Measurements from ENCODE around the gene LRRC4C.

LRRC4C gene

GRCh38 chr11:40119661-40120060 lies 1339.8 kb downstream of the LRRC4C start:
- no peak for TF ChIP-seq CTCF (conservative IDR thresholded peaks at IDR 0.05)
- no peak overlapping the region for H3K27ac ChIP-seq

GRCh38 chr11:40118780-40119179 lies 1340.7 kb downstream of the LRRC4C start:
- TF ChIP-seq CTCF (conservative IDR thresholded peaks at IDR 0.05) = no peak

GRCh38 chr11:40118026-40118425 lies 1341.4 kb downstream of the LRRC4C start:
- no peak for TF ChIP-seq CTCF (conservative IDR thresholded peaks at IDR 0.05)
- H3K27ac ChIP-seq = no peak overlapping the region

More at GRCh38 chr11:40118780-40119179, 1340.7 kb downstream of the LRRC4C start:
- H3K27ac ChIP-seq = no peak overlapping the region

- TF ChIP-seq CTCF (conservative IDR thresholded peaks at IDR 0.05) = no peak
- H3K27ac ChIP-seq = no peak overlapping the region
Measured at GRCh38 chr11:40104941-40105550, 1354.4 kb downstream of the LRRC4C start.

GRCh38 chr11:40100781-40101180 lies 1358.7 kb downstream of the LRRC4C start:
- H3K27ac ChIP-seq = no peak overlapping the region
- TF ChIP-seq CTCF (conservative IDR thresholded peaks at IDR 0.05) = no peak

- H3K27ac ChIP-seq = no peak overlapping the region
- no peak for TF ChIP-seq CTCF (conservative IDR thresholded peaks at IDR 0.05)
Measured at GRCh38 chr11:40100162-40100553, 1359.3 kb downstream of the LRRC4C start.

- no peak for TF ChIP-seq CTCF (conservative IDR thresholded peaks at IDR 0.05)
Measured at GRCh38 chr11:40099426-40100161, 1359.9 kb downstream of the LRRC4C start.

More at GRCh38 chr11:40099426-40100161, 1359.9 kb downstream of the LRRC4C start:
- no peak overlapping the region for H3K27ac ChIP-seq
